HCT116 (cell line): ENCODE measurements around the gene CEP131. TPM values are rescaled to one million over a fixed set of nuclear protein-coding genes. Genes with fewer than 3 reads are reported as not detected.

Experiments
- ATAC-seq: fragments of 200-7000 bp; cut with Tn5 transposase; 2 replicates; pipeline ENCODE4 v1.9.1; 2020; ENCODE audit warnings: mild to moderate bottlenecking, moderate library complexity
- BruUV-seq: library from RNA; stranded (reverse); fragments of 400-500 nt; replicated peaks from 2 replicates; lab custom pipeline; 2021; lab: Mats Ljungman, UMichigan
- CTCF ChIA-PET: fragments of 300-600 bp; sonication (Branson Sonifier 250); formaldehyde crosslinking; loops from one replicate; lab custom pipeline; 2021; ENCODE audit warnings: antibody characterized with exemption; lab: Charles Lee
- POLR2A ChIA-PET: fragments of 300-600, 350-600 bp; sonication (Branson Sonifier 250); formaldehyde crosslinking; loops from one replicate; lab custom pipeline; 2021; ENCODE audit warnings: antibody characterized with exemption; lab: Charles Lee
- RAD21 ChIA-PET, 2 experiments: fragments of 300-600 bp; sonication (Branson Sonifier 250); formaldehyde crosslinking; loops; one replicate each; lab custom pipeline; 2023; ENCODE audit warnings: low total read pairs in 2 of 2; ENCODE audit not compliant: uncharacterized antibody in 2 of 2, unreplicated experiment in 2 of 2, low non-redundant PET in 1 of 2; lab: Charles Lee
- DNase-seq: peaks from one replicate; pipeline ENCODE4 v3.0.0-alpha.2; 2010; ENCODE audit warnings: low read depth, low spot score
- H2AFZ ChIP-seq: fragments of 200-600 bp; shearing (Covaris generic), sonication (generic); 2 replicates; pipeline ENCODE4 v1.6.1; 2017; ENCODE audit warnings: low read depth, mixed run types, mixed read lengths, antibody characterized with exemption, low read length; ENCODE audit not compliant: poor library complexity, severe bottlenecking
- H3K27ac ChIP-seq: 2 replicates; pipeline ENCODE4 v1.5.1; 2012; ENCODE audit warnings: low read depth, low read length
- H3K27me3 ChIP-seq: fragments of 200-600 bp; sonication (generic); 2 replicates; pipeline ENCODE4 v1.6.1; 2016; ENCODE audit warnings: mixed run types, low read length, mixed read lengths; ENCODE audit not compliant: insufficient read depth
- H3K36me3 ChIP-seq, 2 experiments: fragments of 200-500 bp in 1 of 2; fragments of 200-600 bp in 1 of 2; sonication (Bioruptor generic) in 1 of 2; sonication (generic) in 1 of 2; 2 replicates each; pipeline versions ENCODE4 v1.5.1 to v1.6.1; 2014 to 2016; ENCODE audit warnings: low read length in 2 of 2, inconsistent platforms in 1 of 2, mixed read lengths in 1 of 2, mixed run types in 1 of 2; ENCODE audit not compliant: insufficient read depth in 2 of 2, control insufficient read depth in 1 of 2
- H3K4me1 ChIP-seq, 2 experiments: fragments of 200-600 bp in 1 of 2; sonication (generic) in 1 of 2; 2 replicates each; pipeline versions ENCODE4 v1.5.1 to v1.6.1; 2012 to 2017; ENCODE audit warnings: low read length in 2 of 2, inconsistent platforms in 1 of 2, mild to moderate bottlenecking in 1 of 2, mixed read lengths in 1 of 2, mixed run types in 1 of 2, moderate library complexity in 1 of 2; ENCODE audit not compliant: insufficient read depth in 2 of 2, control insufficient read depth in 1 of 2
- H3K4me2 ChIP-seq: fragments of 200-600 bp; sonication (generic); 2 replicates; pipeline ENCODE4 v1.6.1; 2017; ENCODE audit warnings: mixed run types, low read length, mixed read lengths
- H3K4me3 ChIP-seq, 2 experiments: fragments of 200-600 bp in 1 of 2; sonication (generic) in 1 of 2; replicated peaks in 1 of 2; 2 replicates each; pipeline ENCODE4 v1.5.1; 2011 to 2016; ENCODE audit warnings: low read length in 2 of 2, control low read depth in 1 of 2, low read depth in 1 of 2, mild to moderate bottlenecking in 1 of 2, mixed read lengths in 1 of 2, mixed run types in 1 of 2
- H3K79me2 ChIP-seq: fragments of 200-600 bp; sonication (generic); 2 replicates; pipeline ENCODE4 v1.6.1; 2017; ENCODE audit warnings: mild to moderate bottlenecking, mixed run types, low read length, moderate library complexity, mixed read lengths; ENCODE audit not compliant: insufficient read depth
- H3K9ac ChIP-seq: fragments of 200-600 bp; sonication (generic); 2 replicates; pipeline ENCODE4 v1.6.1; 2016; ENCODE audit warnings: low read length, mixed read lengths
- H3K9me2 ChIP-seq: fragments of 200-600 bp; sonication (generic), shearing (Covaris generic); 2 replicates; pipeline ENCODE4 v1.6.1; 2017; ENCODE audit warnings: mixed run types, mild to moderate bottlenecking, moderate library complexity; ENCODE audit not compliant: insufficient read depth
- H3K9me3 ChIP-seq, 2 experiments: fragments of 200-500 bp in 1 of 2; fragments of 200-600 bp in 1 of 2; sonication (Bioruptor generic) in 1 of 2; sonication (generic) in 1 of 2; 2 replicates each; pipeline ENCODE4 v1.6.1; 2014 to 2017; ENCODE audit warnings: low read length in 2 of 2, mixed read lengths in 2 of 2, inconsistent platforms in 1 of 2, low read depth in 1 of 2, mild to moderate bottlenecking in 1 of 2, mixed run types in 1 of 2, moderate library complexity in 1 of 2; ENCODE audit not compliant: control insufficient read depth in 1 of 2, insufficient read depth in 1 of 2
- H4K20me1 ChIP-seq: fragments of 200-600 bp; sonication (generic), shearing (Covaris generic); 2 replicates; pipeline ENCODE4 v1.6.1; 2017; ENCODE audit warnings: mixed run types, mild to moderate bottlenecking, moderate library complexity; ENCODE audit not compliant: insufficient read depth
- CBX3 ChIP-seq: IDR thresholded peaks from 2 replicates; pipeline ENCODE4 v1.6.1; 2012; ENCODE audit warnings: low read depth
- CEBPB ChIP-seq: IDR thresholded peaks from 2 replicates; pipeline ENCODE4 v1.6.1; 2012; ENCODE audit warnings: low read depth
- EZH2phosphoT487 ChIP-seq: fragments of 200-600 bp; IDR thresholded peaks from 2 replicates; pipeline ENCODE4 v1.6.1; 2018; ENCODE audit warnings: antibody characterized with exemption, borderline replicate concordance
- FOSL1 ChIP-seq: IDR thresholded peaks from 2 replicates; pipeline ENCODE4 v1.6.1; 2012; ENCODE audit warnings: low read depth
- MAX ChIP-seq: IDR thresholded peaks from 2 replicates; pipeline ENCODE4 v1.6.1; 2012
- POLR2AphosphoS5 ChIP-seq: IDR thresholded peaks from 2 replicates; pipeline ENCODE4 v1.6.1; 2011; ENCODE audit warnings: mild to moderate bottlenecking, low read depth, low read length, moderate library complexity
- RAD21 ChIP-seq: IDR thresholded peaks from 2 replicates; pipeline ENCODE4 v1.6.1; 2012; ENCODE audit warnings: low read depth, mild to moderate bottlenecking
- TCF7L2 ChIP-seq: IDR thresholded peaks from 2 replicates; pipeline ENCODE4 v1.7.0; 2011; ENCODE audit warnings: borderline replicate concordance, inconsistent platforms; ENCODE audit not compliant: insufficient read depth, insufficient read length; ENCODE audit errors: extremely low read depth
- ZFX ChIP-seq: fragments of 450-650 bp; IDR thresholded peaks from 2 replicates; pipeline ENCODE4 v1.6.1; 2017
- ZNF274 ChIP-seq: fragments of 200-500 bp; sonication (Bioruptor generic); IDR thresholded peaks from 2 replicates; pipeline ENCODE4 v1.6.1; 2014; ENCODE audit warnings: mild to moderate bottlenecking, low read depth, low read length, inconsistent platforms
- intact Hi-C: fragments of 100-400 bp; cut with micrococcal nuclease; formaldehyde crosslinking; loops from 2 replicates; pipeline ENCODE4 v1.10.0; 2022
- total RNA-seq: library from RNA; stranded (reverse); gene quantifications from one replicate; pipeline ENCODE4 v1.2.1, GENCODE V29; 2021; ENCODE audit not compliant: unreplicated experiment

Gene CEP131
- total RNA-seq, 1 experiment from 2014 or later, result 30.2 TPM

- DNase-seq (no peak), ATAC-seq (no peak)
- H3K27me3 ChIP-seq, result no peaks in the 10 kb centered on the region
- peaks cover under 1 to 7% of the 10 kb centered on the region in 2 experiments; a peak in 1 of 4 replicates for H3K36me3 ChIP-seq
- TF ChIP-seq TCF7L2 (no peak), CEBPB (no peak), MAX (no peak), ZNF274 (no peak), ZFX (no peak), EZH2phosphoT487 (no peak), RAD21 (no peak), POLR2AphosphoS5 (no peak), CBX3 (no peak), FOSL1 (no peak)
- RAD21 ChIA-PET, result no interaction called here
- H3K9me2 ChIP-seq, result no peaks in the 10 kb centered on the region
- BruUV-seq, result no TSS peak
- H3K4me2 ChIP-seq, result no peak overlapping the region
- H2AFZ ChIP-seq, result no peak overlapping the region
- H4K20me1 ChIP-seq, result no peaks in the 10 kb centered on the region
- no peak overlapping the region for H3K27ac ChIP-seq
- POLR2A ChIA-PET, result interaction anchor here (1.2 kb wide), 1 partner anchor 91 kb away, joined by 3 read pairs; no protein-coding TSS in a partner anchor
- H3K9me3 ChIP-seq, result no peaks in the 10 kb centered on the region
- peaks cover 6 to 16% of the 10 kb centered on the region in 2 experiments; a peak in 3 of 4 replicates for H3K4me1 ChIP-seq
- no peak overlapping the region for H3K9ac ChIP-seq
- H3K4me3 ChIP-seq, result no peak overlapping the region
- H3K79me2 ChIP-seq, result peaks cover 26% of the 10 kb centered on the region
- CTCF ChIA-PET, result no interaction called here
- intact Hi-C loops, result no loop called here
These were observed 12.4 kb upstream of the CEP131 start for GRCh38 chr17:81234940-81235821.
